HepG2 (cell line): ENCODE measurements around the gene PIGL.

Source experiments
- AFF4 ChIP-seq: sonication (generic); formaldehyde crosslinking; IDR thresholded peaks from 2 replicates; pipeline ENCODE4 v1.4.0; 2020; ENCODE audit warnings: missing genetic modification reagents
- CREB1 ChIP-seq, 2 experiments: fragments of 450-650 bp in 1 of 2; IDR thresholded peaks; 2 replicates each; pipeline ENCODE4 v1.6.1; 2016 to 2017; ENCODE audit warnings: control low read depth in 1 of 2, mild to moderate bottlenecking in 1 of 2, missing compliant biosample characterization in 1 of 2, missing genetic modification characterization in 1 of 2
- CTCF ChIP-seq: sonication (generic); formaldehyde crosslinking; IDR thresholded peaks from 2 replicates; pipeline ENCODE4 v1.5.0; 2020; ENCODE audit warnings: mild to moderate bottlenecking, missing genetic modification reagents, moderate library complexity
- MEF2D ChIP-seq: sonication (generic); formaldehyde crosslinking; IDR thresholded peaks from 2 replicates; pipeline ENCODE4 v1.5.1; 2020; ENCODE audit warnings: mild to moderate bottlenecking, missing genetic modification reagents
- NFYB ChIP-seq: sonication (generic); formaldehyde crosslinking; IDR thresholded peaks from 2 replicates; pipeline ENCODE4 v1.4.0; 2020; ENCODE audit warnings: missing genetic modification reagents
- POLR2A ChIP-seq, 2 experiments: IDR thresholded peaks; 2 replicates each; pipeline ENCODE4 v1.6.1; 2011; ENCODE audit warnings: low read depth in 2 of 2, low read length in 2 of 2, mild to moderate bottlenecking in 1 of 2, moderate library complexity in 1 of 2; ENCODE audit not compliant: insufficient read depth in 1 of 2
- POLR2AphosphoS5 ChIP-seq: IDR thresholded peaks from 2 replicates; pipeline ENCODE4 v1.6.1; 2012; ENCODE audit warnings: low read depth, low read length
- RNF2 ChIP-seq: fragments of 450-650 bp; conservative IDR thresholded peaks from 2 replicates; pipeline ENCODE4 v1.6.1; 2016; ENCODE audit warnings: low read depth
- SP1 ChIP-seq, 2 experiments: fragments of 450-650 bp in 1 of 2; sonication (generic) in 1 of 2; formaldehyde crosslinking in 1 of 2; IDR thresholded peaks; 2 replicates each; pipeline versions ENCODE4 v1.4.0 to v1.6.1; 2016 to 2020; ENCODE audit warnings: missing genetic modification reagents in 1 of 2
- TCF12 ChIP-seq, 2 experiments: fragments of 450-650 bp in 1 of 2; sonication (generic) in 1 of 2; formaldehyde crosslinking in 1 of 2; IDR thresholded peaks; 2 replicates each; pipeline versions ENCODE4 v1.6.1 to v1.8.0; 2017 to 2022; ENCODE audit warnings: antibody characterized with exemption in 1 of 2, mild to moderate bottlenecking in 1 of 2, missing genetic modification reagents in 1 of 2, moderate library complexity in 1 of 2
- TMF1 ChIP-seq: sonication (generic); formaldehyde crosslinking; IDR thresholded peaks from 2 replicates; pipeline ENCODE4 v1.8.1; 2022; ENCODE audit warnings: low read depth, missing genetic modification reagents
- U2AF1 ChIP-seq: fragments of 200-400 bp; formaldehyde crosslinking; optimal IDR thresholded peaks from 2 replicates; pipeline ENCODE3; 2017; ENCODE audit warnings: mild to moderate bottlenecking, low read depth, low read length
- ZBTB3 ChIP-seq: sonication (generic); formaldehyde crosslinking; IDR thresholded peaks from 2 replicates; pipeline ENCODE4 v1.4.0; 2020; ENCODE audit warnings: low read depth, mild to moderate bottlenecking, moderate library complexity, missing genetic modification reagents, borderline replicate concordance
- TF ChIP-seq, protein P1 (sequence below): sonication (generic); formaldehyde crosslinking; IDR thresholded peaks from 2 replicates; pipeline ENCODE4 v1.4.0; 2020; ENCODE audit warnings: mild to moderate bottlenecking, missing genetic modification reagents

DNA sequence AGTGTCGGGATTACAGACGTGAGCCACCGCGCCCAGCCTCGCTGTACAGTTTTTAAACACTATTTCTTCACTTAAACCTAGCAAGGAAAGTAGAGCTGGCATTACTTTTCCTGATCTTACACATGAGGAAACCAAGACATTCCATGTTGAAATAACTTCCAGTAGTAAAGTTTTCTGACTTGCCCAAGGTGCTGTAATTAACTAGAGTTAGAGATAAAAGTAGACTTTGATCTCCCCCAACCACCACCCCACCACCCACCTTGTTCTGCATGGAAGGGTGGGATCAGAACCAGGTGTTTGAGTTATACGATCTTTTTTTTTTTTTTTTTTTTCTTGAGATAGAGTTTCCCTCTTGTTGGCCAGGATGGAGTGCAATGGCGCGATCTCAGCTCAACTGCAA lies 89.2 kb downstream of the PIGL start:
- TF ChIP-seq, protein P1, sequence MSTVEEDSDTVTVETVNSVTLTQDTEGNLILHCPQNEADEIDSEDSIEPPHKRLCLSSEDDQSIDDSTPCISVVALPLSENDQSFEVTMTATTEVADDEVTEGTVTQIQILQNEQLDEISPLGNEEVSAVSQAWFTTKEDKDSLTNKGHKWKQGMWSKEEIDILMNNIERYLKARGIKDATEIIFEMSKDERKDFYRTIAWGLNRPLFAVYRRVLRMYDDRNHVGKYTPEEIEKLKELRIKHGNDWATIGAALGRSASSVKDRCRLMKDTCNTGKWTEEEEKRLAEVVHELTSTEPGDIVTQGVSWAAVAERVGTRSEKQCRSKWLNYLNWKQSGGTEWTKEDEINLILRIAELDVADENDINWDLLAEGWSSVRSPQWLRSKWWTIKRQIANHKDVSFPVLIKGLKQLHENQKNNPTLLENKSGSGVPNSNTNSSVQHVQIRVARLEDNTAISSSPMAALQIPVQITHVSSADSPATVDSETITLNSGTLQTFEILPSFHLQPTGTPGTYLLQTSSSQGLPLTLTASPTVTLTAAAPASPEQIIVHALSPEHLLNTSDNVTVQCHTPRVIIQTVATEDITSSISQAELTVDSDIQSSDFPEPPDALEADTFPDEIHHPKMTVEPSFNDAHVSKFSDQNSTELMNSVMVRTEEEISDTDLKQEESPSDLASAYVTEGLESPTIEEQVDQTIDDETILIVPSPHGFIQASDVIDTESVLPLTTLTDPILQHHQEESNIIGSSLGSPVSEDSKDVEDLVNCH (CRISPR knock-in tag), result no peak
- TF ChIP-seq CREB1 (IDR thresholded peaks at IDR 0.05) (no peak), CREB1 (CRISPR knock-in tag; IDR thresholded peaks at IDR 0.05) (no peak), SP1 (IDR thresholded peaks at IDR 0.05) (no peak), SP1 (CRISPR knock-in tag; IDR thresholded peaks at IDR 0.05) (no peak), ZBTB3 (CRISPR knock-in tag) (no peak), TCF12 (IDR thresholded peaks at IDR 0.05) (no peak), TCF12 (CRISPR knock-in tag; IDR thresholded peaks at IDR 0.05) (no peak), AFF4 (CRISPR knock-in tag) (no peak), RNF2 (no peak), NFYB (no peak), MEF2D (no peak), POLR2AphosphoS5 (no peak), U2AF1 (no peak), TMF1 (no peak), CTCF (no peak), POLR2A (IDR thresholded peaks at IDR 0.05; ENCODE audit: insufficient read depth in 1 of 2, low read depth in 2 of 2, low read length in 2 of 2) (no peak)
